Heart right ventricle (tissue), 16 donors: ENCODE measurements around the gene DDX51. TPM values are rescaled to one million over a fixed set of nuclear protein-coding genes. Genes with fewer than 3 reads are reported as not detected.

Experiments
- ATAC-seq, 8 donors: fragments of 200-7000 bp; cut with Tn5 transposase; one replicate each; pipeline ENCODE4 v1.9.1; 2020; ENCODE audit warnings: mild to moderate bottlenecking in 8 of 8, moderate library complexity in 8 of 8, moderate number of reproducible peaks in 1 of 8
- DNase-seq, 2 donors: peaks; one replicate each; pipeline ENCODE4 v3.0.0-alpha.2; 2020
- H3K27ac ChIP-seq, 10 donors: fragments of 200-600 bp; sonication (generic) in 2 of 10; one replicate each; pipeline versions ENCODE4 v1.5.0 to v1.8.0; 2020 to 2022; ENCODE audit warnings: mild to moderate bottlenecking in 3 of 10
- H3K27me3 ChIP-seq, 7 donors: fragments of 200-600 bp; one replicate each; pipeline ENCODE4 v1.8.0; 2021 to 2022; ENCODE audit warnings: mild to moderate bottlenecking in 2 of 7
- H3K36me3 ChIP-seq, 9 donors: fragments of 200-600 bp; sonication (generic) in 1 of 9; one replicate each; pipeline versions ENCODE4 v1.5.0 to v1.8.0; 2020 to 2022; ENCODE audit warnings: mild to moderate bottlenecking in 2 of 9
- H3K4me1 ChIP-seq, 9 donors: fragments of 200-600 bp; sonication (generic) in 1 of 9; one replicate each; pipeline versions ENCODE4 v1.5.0 to v1.8.0; 2020 to 2022; ENCODE audit warnings: mild to moderate bottlenecking in 4 of 9
- H3K4me3 ChIP-seq, 10 donors: fragments of 200-600 bp; sonication (generic) in 2 of 10; one replicate each; pipeline versions ENCODE4 v1.5.0 to v1.8.0; 2020 to 2022; ENCODE audit warnings: mild to moderate bottlenecking in 7 of 10, moderate library complexity in 2 of 10
- H3K9me3 ChIP-seq, 11 donors: fragments of 200-600 bp in 10 of 11; sonication (generic) in 2 of 11; one replicate each; pipeline versions ENCODE4 v1.5.0 to v1.8.0; 2013 to 2022; ENCODE audit warnings: mild to moderate bottlenecking in 2 of 11, control low read depth in 1 of 11, moderate library complexity in 1 of 11
- WGBS, 2 donors: extraction: QIAGEN DNeasy Blood & Tissue Kit; methylation state at CpG; one replicate each; pipeline ENCODE4 v1.1.7; 2013; ENCODE audit warnings: inconsistent platforms in 1 of 2; 5-methylcytosine and 5-hydroxymethylcytosine counted together
- intact Hi-C, 10 donors: fragments of 100-400 bp; cut with DNase I; formaldehyde crosslinking; loops; one replicate each; pipeline versions ENCODE4 v1.11.1 to v1.14.2; 2022
- polyA plus RNA-seq, 2 donors: library from polyadenylated mRNA; stranded (reverse); fragments of 200-250 nt; gene quantifications; one replicate each; pipeline ENCODE4 v1.2.3, GENCODE V29; 2013
- total RNA-seq, 10 donors: library from RNA; stranded (reverse); fragmentation: NEBNext Ultra II Directional in 3 of 10; extraction: Animal tissue kit (Norgen Biotek cat#: 25700) in 3 of 10; gene quantifications; one replicate each; pipeline versions ENCODE4 v1.2.1 to v1.2.4, GENCODE V29; 2021 to 2023
- TF ChIP-seq, protein P1 (sequence below), 9 donors: fragments of 200-600 bp; sonication (generic) in 2 of 9; IDR thresholded peaks; one replicate each; pipeline versions ENCODE4 v1.5.0 to v1.8.0; 2021 to 2022; ENCODE audit warnings: antibody characterized with exemption in 9 of 9, mild to moderate bottlenecking in 5 of 9, moderate library complexity in 1 of 9
- donor health status: Arrhythmogenic right ventricular cardiomyopathy.
- donor health status: ischemic (EF 13 %, LVEDD 7.1; RV severe dilation, severe dysfunction).
- donor health status: healthy with polysubstance abuse.
- donor health status: DM: no; HTN: yes; CAD: no.
- donor health status: DM: no; HTN: no; CAD: no.
- donor health status: ischemic (EF 25% LVEDD 6.9; RV normal size, moderate dysfunction).
- donor health status: ischemic (EF 25% LVEDD 5.7; RV mildly dilated, moderate dysfunction).
- donor health status: healthy.
- donor health status: DM: yes; HTN: yes; CAD: no.
- donor health status: Ischemic cardiomyopathy.
- donor health status: ischemic (EF 35%, LVEDD 5.7; RV mildly dilated, moderate dysfunction).
- donor health status: nonischemic (EF 11% LVEDD 7.7; RV severe dilation, severe dysfunction).
- donor health status: DM: yes; HTN: yes; CAD: no.
- donor health status: PGD.
- donor health status: ischemic (EF 29% LVEDD 5.4; RV normal size, mild dysfunction).
- donor health status: nonischemic (EF 23%, LVEDD 6.1; RV moderate dilation, normal function).

DDX51 gene
- total and polyA plus RNA-seq, 12 donors, result 7.2 to 19.9 (median 8.8) TPM

DNA sequence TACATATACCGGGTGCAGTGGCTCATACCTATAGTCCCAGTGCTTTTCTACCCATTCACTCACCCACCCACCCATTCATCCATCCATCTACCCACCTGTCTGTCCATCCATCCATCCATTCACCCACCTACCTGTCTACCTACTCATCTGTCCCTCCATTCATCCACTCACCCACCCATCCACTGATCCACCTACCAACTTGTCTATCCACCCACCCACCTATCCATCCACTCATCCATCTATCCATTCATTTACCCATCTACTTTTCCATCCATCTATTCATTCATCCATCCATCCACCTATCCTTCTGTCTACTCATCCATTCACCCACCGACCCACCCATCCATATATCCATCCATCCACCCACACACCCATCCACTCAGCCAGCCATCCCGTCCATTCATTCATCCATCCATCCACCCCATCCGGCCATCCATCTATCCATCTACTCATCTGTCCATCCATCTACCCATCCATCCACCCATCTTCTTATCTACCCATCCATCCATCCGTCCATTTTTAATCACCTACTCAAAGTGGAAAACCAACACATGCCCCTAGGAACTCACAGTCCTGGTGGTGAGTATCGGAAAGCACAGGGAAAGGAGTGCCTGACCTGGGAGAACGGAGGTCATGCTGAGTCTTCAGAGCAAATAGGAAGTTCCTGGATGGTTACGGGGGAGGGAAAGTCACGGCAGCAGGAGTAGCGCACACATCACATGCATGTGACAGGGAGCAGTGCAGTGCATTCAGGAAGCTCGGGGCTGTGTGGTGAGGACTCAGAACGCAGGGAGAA is 20.0 kb downstream of the DDX51 start:
- Histone ChIP-seq H3K36me3 (peaks cover 0 to 96% (median 50%) of the 10 kb centered on the region in 9 donors), H3K4me3 (no peak overlapping the region), H3K9me3 (peaks cover 0 to 12% (median 7%) of the 10 kb centered on the region in 11 donors), H3K27me3 (no peaks in the 10 kb centered on the region), H3K4me1 (no peaks in the 10 kb centered on the region), H3K27ac (no peak overlapping the region)
- intact Hi-C loops, result no loop called here
- ATAC-seq, result no peak
- DNase-seq, result no peak
- TF ChIP-seq, protein P1, sequence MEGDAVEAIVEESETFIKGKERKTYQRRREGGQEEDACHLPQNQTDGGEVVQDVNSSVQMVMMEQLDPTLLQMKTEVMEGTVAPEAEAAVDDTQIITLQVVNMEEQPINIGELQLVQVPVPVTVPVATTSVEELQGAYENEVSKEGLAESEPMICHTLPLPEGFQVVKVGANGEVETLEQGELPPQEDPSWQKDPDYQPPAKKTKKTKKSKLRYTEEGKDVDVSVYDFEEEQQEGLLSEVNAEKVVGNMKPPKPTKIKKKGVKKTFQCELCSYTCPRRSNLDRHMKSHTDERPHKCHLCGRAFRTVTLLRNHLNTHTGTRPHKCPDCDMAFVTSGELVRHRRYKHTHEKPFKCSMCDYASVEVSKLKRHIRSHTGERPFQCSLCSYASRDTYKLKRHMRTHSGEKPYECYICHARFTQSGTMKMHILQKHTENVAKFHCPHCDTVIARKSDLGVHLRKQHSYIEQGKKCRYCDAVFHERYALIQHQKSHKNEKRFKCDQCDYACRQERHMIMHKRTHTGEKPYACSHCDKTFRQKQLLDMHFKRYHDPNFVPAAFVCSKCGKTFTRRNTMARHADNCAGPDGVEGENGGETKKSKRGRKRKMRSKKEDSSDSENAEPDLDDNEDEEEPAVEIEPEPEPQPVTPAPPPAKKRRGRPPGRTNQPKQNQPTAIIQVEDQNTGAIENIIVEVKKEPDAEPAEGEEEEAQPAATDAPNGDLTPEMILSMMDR (IDR thresholded peaks at IDR 0.05), result no peak
- 92 to 97% methylated on average over 12 of the region's 12 CpGs for WGBS, 2 donors

DNA sequence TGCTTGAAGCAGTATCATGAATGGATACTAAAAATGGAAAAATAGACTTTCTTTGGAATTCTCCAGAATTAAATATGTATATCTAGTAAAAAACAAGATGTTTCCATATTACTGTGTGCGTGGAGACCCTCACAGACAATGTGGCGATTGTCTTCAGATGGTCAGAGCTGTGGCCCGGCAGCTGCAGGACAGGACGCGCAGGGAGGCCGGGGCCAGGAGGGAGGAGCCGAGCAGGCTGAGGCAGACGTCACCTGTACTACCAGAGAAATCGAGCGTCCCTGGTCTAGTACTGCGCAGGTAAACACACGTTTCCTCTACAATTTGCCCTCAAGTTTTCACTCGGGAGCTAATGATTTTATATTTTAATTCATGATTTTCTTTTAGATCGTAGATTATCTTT is 22.8 kb downstream of the DDX51 start:
- Histone ChIP-seq H3K27ac (no peak overlapping the region), H3K9me3 (no peaks in the 10 kb centered on the region), H3K4me1 (no peaks in the 10 kb centered on the region), H3K4me3 (no peak overlapping the region), H3K36me3 (peaks cover 0 to 93% (median 31%) of the 10 kb centered on the region in 9 donors), H3K27me3 (no peaks in the 10 kb centered on the region)
- 94% methylated on average over 14 of the region's 14 CpGs for WGBS, 2 donors
- ATAC-seq, result no peak
- DNase-seq, result no peak
- TF ChIP-seq, protein P1 (IDR thresholded peaks at IDR 0.05), result no peak
- intact Hi-C loops, result no loop called here

DNA sequence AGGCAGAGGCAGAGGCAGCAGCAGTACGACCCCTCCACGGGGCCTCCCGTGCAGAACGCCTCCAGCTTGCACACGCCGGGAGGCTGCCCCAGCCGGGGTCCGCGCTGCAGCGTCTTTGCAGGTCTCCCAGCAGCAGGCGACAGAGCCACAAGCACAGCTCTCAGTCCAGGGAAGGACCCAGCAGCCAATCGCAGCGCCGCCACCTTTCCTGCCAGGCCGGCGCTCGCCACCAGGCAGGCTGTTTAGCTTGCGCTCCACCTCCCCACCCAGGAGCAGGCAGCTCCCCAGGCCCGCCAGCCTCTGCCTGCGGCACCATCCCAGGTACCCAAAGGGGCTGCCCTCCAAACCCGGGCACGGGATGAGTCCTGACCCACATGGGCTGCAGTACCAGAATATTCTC is 25.2 kb downstream of the DDX51 start:
- 87 to 95% methylated on average over 22 of the region's 22 CpGs for WGBS, 2 donors
- Histone ChIP-seq H3K36me3 (peaks cover 3 to 94% (median 28%) of the 10 kb centered on the region in 9 donors), H3K9me3 (no peaks in the 10 kb centered on the region), H3K27me3 (no peaks in the 10 kb centered on the region), H3K4me1 (no peaks in the 10 kb centered on the region), H3K27ac (no peak overlapping the region), H3K4me3 (no peak overlapping the region)
- no peak for DNase-seq
- ATAC-seq, result peak in 2 of 8 donors; percentile 28 to 34
- TF ChIP-seq, protein P1 (IDR thresholded peaks at IDR 0.05), result no peak
- intact Hi-C loops, result no loop called here

DNA sequence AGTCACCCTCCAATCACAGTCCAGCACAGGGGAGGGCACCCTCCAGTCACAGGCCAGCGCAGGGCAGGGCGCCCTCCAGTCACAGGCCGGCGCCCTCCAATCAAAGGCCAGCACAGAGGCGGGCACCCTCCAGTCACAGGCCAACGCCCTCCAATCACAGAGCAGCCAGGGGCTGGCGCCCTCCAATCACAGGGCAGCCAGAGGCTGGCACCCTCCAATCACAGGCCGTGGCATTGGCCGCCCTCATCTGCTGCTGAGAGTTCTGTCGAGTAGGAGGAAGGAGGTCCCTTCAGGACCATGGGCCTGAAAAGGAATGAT is 26.6 kb downstream of the DDX51 start:
- TF ChIP-seq, protein P1 (IDR thresholded peaks at IDR 0.05), result no peak
- intact Hi-C loops, result no loop called here
- no peaks in the 10 kb centered on the region for H3K27me3 ChIP-seq
- H3K27ac ChIP-seq, result no peak overlapping the region
- no peak overlapping the region for H3K4me3 ChIP-seq
- WGBS, 2 donors, result 91 to 95% methylated on average over 10 of the region's 10 CpGs
- peaks cover 3 to 94% (median 33%) of the 10 kb centered on the region in 9 donors for H3K36me3 ChIP-seq
- H3K4me1 ChIP-seq, result no peaks in the 10 kb centered on the region
- no peak for DNase-seq
- peak in 1 of 8 donors; percentile 23 for ATAC-seq
- H3K9me3 ChIP-seq, result no peaks in the 10 kb centered on the region
